Osteoblast (primary cell): ENCODE measurements around the gene ZNF585A. TPM values are rescaled to one million over a fixed set of nuclear protein-coding genes. Genes with fewer than 3 reads are reported as not detected.
"Not testable (repeated sequence)": the region's sequence is repeated elsewhere in the genome, so short reads cannot be mapped to it uniquely, and the experiment has no call there.

ENCODE experiments used
- DNase-seq: peaks from one replicate; pipeline ENCODE4 v3.0.0; 2011; ENCODE audit warnings: low spot score, mixed read lengths; ENCODE audit not compliant: insufficient read length; ENCODE audit errors: missing footprints
- H2AFZ ChIP-seq: 2 replicates; pipeline ENCODE4 v1.6.0; 2011; ENCODE audit warnings: mild to moderate bottlenecking, low read length
- H3K27ac ChIP-seq: 2 replicates; pipeline ENCODE4 v1.5.1; 2011; ENCODE audit warnings: mild to moderate bottlenecking, low read depth, low read length, moderate library complexity
- H3K27me3 ChIP-seq: 2 replicates; pipeline ENCODE4 v1.6.0; 2012; ENCODE audit warnings: mild to moderate bottlenecking, control low read depth, inconsistent platforms, low read length, moderate library complexity; ENCODE audit not compliant: insufficient read depth
- H3K36me3 ChIP-seq: 2 replicates; pipeline ENCODE4 v1.5.1; 2011; ENCODE audit warnings: mild to moderate bottlenecking, low read length, control low read depth, moderate library complexity; ENCODE audit not compliant: insufficient read depth
- H3K4me1 ChIP-seq: 2 replicates; pipeline ENCODE4 v1.5.1; 2011; ENCODE audit warnings: mild to moderate bottlenecking, low read length, control low read depth, moderate library complexity; ENCODE audit not compliant: insufficient read depth
- H3K4me2 ChIP-seq: 2 replicates; pipeline ENCODE4 v1.6.0; 2011; ENCODE audit warnings: mild to moderate bottlenecking, low read length; ENCODE audit not compliant: insufficient read depth
- H3K4me3 ChIP-seq: fragments of 200-600 bp; sonication (generic); 3 replicates; pipeline ENCODE4 v1.5.1; 2012; ENCODE audit warnings: mild to moderate bottlenecking, low read length, inconsistent platforms; ENCODE audit not compliant: insufficient read depth
- H3K79me2 ChIP-seq: 2 replicates; pipeline ENCODE4 v1.6.0; 2012; ENCODE audit warnings: mild to moderate bottlenecking, low read length, control low read depth, inconsistent platforms; ENCODE audit not compliant: insufficient read depth
- H3K9me3 ChIP-seq: 2 replicates; pipeline ENCODE4 v1.5.1; 2011; ENCODE audit warnings: low read depth, low read length, control low read depth
- H4K20me1 ChIP-seq: 2 replicates; pipeline ENCODE4 v1.6.0; 2012; ENCODE audit warnings: mild to moderate bottlenecking, low read length, control low read depth; ENCODE audit not compliant: insufficient read depth
- CTCF ChIP-seq: IDR thresholded peaks from 2 replicates; pipeline ENCODE4 v1.5.1; 2011; ENCODE audit warnings: mild to moderate bottlenecking, low read depth, low read length, moderate library complexity; ENCODE audit errors: extremely low read depth
- total RNA-seq: library from RNA; depleted of rRNA; stranded (reverse); fragments of >200 nt; gene quantifications from 2 replicates; pipeline ENCODE4 v1.2.3, GENCODE V29; 2012

Gene ZNF585A
- total RNA-seq, 1 donor = 9.8 TPM

DNA sequence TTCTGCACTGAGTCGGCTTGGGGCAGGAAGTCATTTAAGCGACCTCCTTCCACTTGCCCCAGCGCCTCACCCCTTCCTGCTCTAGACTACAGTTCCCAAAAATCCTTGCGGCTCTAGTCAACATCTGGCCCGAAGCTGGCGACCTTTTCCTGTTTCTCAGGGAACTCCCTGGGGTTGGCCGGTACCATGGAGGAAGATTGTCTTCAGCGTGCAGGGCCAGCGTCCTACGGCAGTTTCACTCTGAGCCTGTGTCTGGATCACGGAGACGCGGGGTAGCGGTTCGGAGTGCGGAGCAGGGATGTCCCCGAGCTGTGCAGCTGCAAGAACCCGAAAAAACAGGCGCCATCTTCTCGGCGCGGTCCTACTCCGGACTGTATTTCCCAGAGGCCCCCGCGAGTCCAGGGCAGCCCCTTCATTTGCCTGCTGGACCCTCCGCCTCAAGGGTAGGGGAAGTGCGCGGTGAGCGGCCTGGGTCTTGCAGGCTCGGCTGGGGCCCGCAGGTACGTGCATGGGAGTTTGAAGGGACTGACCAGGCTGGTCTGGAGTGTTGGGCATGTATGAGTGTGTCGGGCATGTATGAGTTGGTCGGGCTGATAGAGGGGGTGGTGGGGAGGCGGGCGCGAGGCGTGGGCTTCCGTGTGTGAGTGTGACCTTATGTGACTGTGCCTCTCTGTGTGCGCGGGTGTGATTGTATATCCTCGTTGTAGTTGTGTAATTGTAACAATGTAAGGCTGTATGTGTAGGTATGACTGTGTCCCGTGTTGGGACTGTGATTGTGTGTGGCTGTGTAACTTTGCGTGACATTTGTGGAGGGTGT is 45.5 kb upstream of the ZNF585A start, which contains the start of gene ZNF383:
Gene ZNF383, plus strand, starts transcription at position 440 of the 817 bp plus-strand sequence. CDS start 12,240 bp downstream, outside the sequence.
- Histone ChIP-seq H3K36me3 (peaks cover 9% of the 10 kb centered on the region), H3K9me3 (no peaks in the 10 kb centered on the region), H3K4me3 (peak within 1 kb of the TSS; percentile 98), H3K27me3 (no peaks in the 10 kb centered on the region), H3K79me2 (peaks cover 32% of the 10 kb centered on the region), H4K20me1 (no peaks in the 10 kb centered on the region), H3K4me2 (peak within 1 kb of the TSS; percentile 97), H3K4me1 (peaks cover 4% of the 10 kb centered on the region), H3K27ac (peak within 1 kb of the TSS; percentile 76), H2AFZ (peak within 1 kb of the TSS; percentile 100)
- DNase-seq = peak; percentile 91
- no peak for TF ChIP-seq CTCF

GRCh38 chr19:37217480-37217774 is 44.9 kb upstream of the ZNF585A start:
- peak overlapping the region; percentile 100 for H2AFZ ChIP-seq
- no peaks in the 10 kb centered on the region for H3K9me3 ChIP-seq
- peak overlapping the region; percentile 76 for H3K27ac ChIP-seq
- TF ChIP-seq CTCF = no peak
- peak overlapping the region; percentile 97 for H3K4me2 ChIP-seq
- no peak for DNase-seq
- H3K36me3 ChIP-seq = peaks cover 9% of the 10 kb centered on the region
- peak overlapping the region; percentile 98 for H3K4me3 ChIP-seq
- no peaks in the 10 kb centered on the region for H3K27me3 ChIP-seq
- H4K20me1 ChIP-seq = no peaks in the 10 kb centered on the region
- H3K4me1 ChIP-seq = peaks cover 4% of the 10 kb centered on the region
- H3K79me2 ChIP-seq = peaks cover 29% of the 10 kb centered on the region

GRCh38 chr19:37197768-37198167 is 25.3 kb upstream of the ZNF585A start:
- Histone ChIP-seq H3K36me3 (peaks cover 41% of the 10 kb centered on the region), H3K27ac (no peak overlapping the region), H3K27me3 (no peaks in the 10 kb centered on the region), H4K20me1 (no peaks in the 10 kb centered on the region), H3K4me3 (no peak overlapping the region), H3K4me2 (no peak overlapping the region), H2AFZ (no peak overlapping the region), H3K79me2 (no peaks in the 10 kb centered on the region), H3K9me3 (no peaks in the 10 kb centered on the region), H3K4me1 (no peaks in the 10 kb centered on the region)
- TF ChIP-seq CTCF = no peak
- no peak for DNase-seq

DNA sequence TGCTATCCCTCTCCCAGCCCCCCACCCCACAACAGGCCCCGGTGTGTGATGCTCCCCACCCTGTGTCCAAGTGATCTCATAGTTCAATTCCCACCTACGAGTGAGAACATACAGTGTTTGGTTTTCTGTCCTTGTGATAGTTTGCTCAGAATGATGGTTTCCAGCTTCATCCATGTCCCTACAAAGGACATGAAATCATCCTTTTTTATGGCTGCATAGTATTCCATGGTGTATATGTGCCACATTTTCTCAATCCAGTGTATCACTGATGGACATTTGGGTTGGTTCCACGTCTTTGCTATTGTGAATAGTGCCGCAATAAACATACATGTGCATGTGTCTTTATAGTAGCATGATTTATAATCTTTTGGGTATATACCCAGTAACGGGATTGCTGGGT is 24.6 kb upstream of the ZNF585A start:
- not testable (repeated sequence) for H2AFZ ChIP-seq, H3K9me3 ChIP-seq, DNase-seq, H3K4me3 ChIP-seq, H3K4me2 ChIP-seq, H3K27ac ChIP-seq, H3K27me3 ChIP-seq, H4K20me1 ChIP-seq, H3K4me1 ChIP-seq, H3K79me2 ChIP-seq
- H3K36me3 ChIP-seq = peaks cover 37% of the 10 kb centered on the region

DNA sequence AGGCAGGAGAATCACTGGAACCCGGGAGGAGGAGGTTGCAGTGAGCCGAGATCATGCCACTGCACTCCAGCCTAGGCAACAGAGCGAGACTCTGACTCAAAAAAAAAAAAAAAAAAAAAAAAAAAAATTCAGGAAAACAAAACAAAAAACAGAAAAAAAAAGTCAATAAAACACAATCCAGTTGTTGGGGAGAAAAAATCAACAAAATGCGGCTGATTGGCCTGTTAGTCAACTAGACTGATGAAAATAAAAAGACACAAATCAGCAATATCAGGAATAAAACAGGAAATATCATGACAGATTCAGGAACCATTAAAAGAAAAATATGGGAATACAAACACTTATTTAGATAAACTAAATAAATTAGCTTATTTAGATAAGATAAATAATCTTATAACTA is 22.8 kb upstream of the ZNF585A start:
- not testable (repeated sequence) for H3K79me2 ChIP-seq, H4K20me1 ChIP-seq, DNase-seq, H3K4me2 ChIP-seq, H3K4me3 ChIP-seq, H2AFZ ChIP-seq, H3K4me1 ChIP-seq, H3K27ac ChIP-seq, H3K9me3 ChIP-seq, H3K27me3 ChIP-seq
- peaks cover 42% of the 10 kb centered on the region for H3K36me3 ChIP-seq

GRCh38 chr19:37186071-37186470 is 13.6 kb upstream of the ZNF585A start:
- not testable (repeated sequence) for H3K4me3 ChIP-seq, H3K4me1 ChIP-seq, H3K27me3 ChIP-seq, H3K79me2 ChIP-seq, H3K4me2 ChIP-seq, H3K27ac ChIP-seq, DNase-seq, H4K20me1 ChIP-seq, H2AFZ ChIP-seq
- peaks cover 38% of the 10 kb centered on the region for H3K36me3 ChIP-seq
- peaks cover 35% of the 10 kb centered on the region for H3K9me3 ChIP-seq
